GM18526 (cell line): ENCODE data around the gene SPDYE16.
A peak's percentile ranks its signal among the peaks of the same experiment; 100 is the strongest.
"Not testable (repeated sequence)": the region's sequence is repeated elsewhere in the genome, so short reads cannot be mapped to it uniquely, and the experiment has no call there.

ENCODE experiments used
- POLR2A ChIP-seq: IDR thresholded peaks from 3 replicates; pipeline ENCODE4 v1.6.1; 2011; ENCODE audit not compliant: insufficient read length; ENCODE audit errors: extremely low read depth

SPDYE16 gene

DNA sequence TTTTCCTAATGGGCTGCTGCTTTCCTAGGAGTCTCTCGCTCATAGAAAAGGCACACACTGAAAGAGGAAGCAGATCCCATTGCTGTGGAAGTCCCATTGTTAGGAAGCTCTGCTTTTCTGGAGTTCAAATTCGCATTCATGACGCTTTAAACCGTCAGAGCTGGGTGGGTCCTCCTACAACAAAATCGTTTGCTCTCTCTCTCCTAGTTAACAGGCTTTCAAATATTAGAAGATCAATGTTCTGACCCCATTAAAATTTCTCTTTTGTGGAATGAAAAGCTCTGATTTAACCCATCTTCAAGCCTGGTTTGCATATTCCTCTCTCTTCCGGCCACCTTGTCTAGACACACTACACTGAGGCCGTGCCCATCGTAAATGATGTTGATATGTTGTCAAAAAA lies at the start of gene SPDYE16:
Gene SPDYE16, minus strand, starts transcription at position 101 of the 400 bp plus-strand sequence. CDS start 1,838 bp downstream, outside the sequence.
- not testable (repeated sequence) for TF ChIP-seq POLR2A

DNA sequence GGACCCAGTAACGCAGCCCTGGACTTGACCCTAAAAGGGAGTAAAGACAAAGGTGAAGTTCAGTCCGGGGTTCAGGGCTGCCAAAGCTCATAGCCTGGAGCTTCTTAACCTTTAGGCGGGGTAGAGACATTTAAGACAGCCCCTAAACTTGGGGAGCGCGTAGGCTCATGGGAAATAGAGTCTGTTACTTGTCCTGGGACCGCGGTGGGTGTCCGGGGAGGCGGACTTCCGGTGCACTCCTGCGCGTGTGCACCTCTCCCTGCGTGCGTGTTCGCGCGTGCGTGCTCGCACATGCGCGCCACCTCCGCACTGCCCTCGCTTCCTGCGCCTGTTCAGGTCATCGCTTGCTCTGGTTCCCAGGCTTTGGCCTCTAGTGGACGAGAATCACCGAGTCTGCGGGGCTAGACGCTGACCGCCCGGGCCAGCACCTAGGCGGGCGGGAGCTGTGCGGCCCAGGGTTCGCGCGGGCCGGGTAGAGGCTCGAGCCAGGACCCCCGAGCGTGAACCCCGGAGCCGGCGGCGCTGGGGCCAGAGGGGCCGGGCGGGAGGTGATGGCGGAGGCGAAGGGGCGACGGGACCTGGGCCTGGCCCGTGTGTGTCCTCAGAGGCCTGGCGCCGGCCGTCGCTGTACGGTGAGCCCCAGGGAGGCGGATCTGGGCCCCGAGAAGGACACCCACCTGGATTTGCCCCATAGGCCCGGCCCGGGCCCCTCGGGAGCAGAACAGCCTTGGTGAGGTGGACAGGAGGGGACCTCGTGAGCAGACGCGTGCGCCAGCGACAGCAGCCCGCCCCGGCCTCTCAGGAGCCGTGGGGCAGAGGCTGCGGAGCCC lies 6.1 kb upstream of the SPDYE16 start:
- peak; percentile 70 for TF ChIP-seq POLR2A

- no peak for TF ChIP-seq POLR2A
Observed at GRCh38 chr7:76515999-76516443, 27.1 kb downstream of the SPDYE16 start.

- TF ChIP-seq POLR2A, result no peak
Observed at GRCh38 chr7:76514926-76515771, 27.9 kb downstream of the SPDYE16 start.

DNA sequence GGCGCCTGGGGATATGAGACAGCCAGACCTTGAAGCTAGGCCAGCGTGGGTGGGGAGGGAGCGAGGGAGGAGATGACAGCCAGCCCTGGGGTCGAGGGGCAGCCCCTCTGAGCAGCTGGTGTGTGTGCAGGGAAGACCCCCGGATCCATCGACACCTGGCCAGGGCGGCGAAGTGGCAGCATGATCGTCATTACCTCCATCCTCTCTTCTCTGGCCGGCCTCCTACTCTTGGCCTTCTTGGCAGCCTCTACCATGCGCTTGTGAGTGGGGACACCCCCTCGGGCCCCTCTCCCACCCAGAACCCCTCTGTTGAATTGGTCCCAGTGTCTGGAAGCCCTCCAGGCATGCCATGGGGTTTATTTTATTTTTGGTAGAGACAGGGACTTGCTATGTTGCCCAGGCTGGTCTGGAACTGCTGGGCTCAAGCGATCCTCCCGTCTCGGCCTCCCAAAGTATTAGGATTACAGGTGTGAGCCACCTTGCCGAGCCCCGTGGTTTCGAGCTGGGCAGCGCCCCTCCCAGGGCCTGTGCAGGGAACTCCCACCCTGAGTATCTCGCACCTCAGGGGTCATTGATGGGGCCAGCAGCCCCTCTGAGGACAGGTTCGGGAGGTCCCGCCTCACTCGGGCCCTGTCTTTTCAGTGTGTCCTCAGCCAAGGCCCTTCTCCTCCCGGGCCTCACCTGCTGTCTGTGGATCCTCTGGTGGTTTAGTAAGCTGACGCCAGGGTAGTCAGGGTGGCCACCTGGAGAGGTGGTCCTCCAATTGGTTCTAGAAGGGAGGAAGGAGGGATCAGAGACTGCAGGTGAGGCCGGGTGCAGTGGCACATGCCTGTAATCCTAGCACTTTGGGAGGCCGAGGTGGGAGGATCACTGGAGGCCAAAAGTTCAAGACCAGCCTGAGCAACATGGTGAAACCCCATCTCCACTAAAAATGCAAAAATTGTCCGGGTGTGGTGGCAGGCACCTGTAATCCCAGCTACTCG lies 29.0 kb downstream of the SPDYE16 start:
- no peak for TF ChIP-seq POLR2A

GRCh38 chr7:76512941-76513816 lies 29.9 kb downstream of the SPDYE16 start:
- TF ChIP-seq POLR2A, result no peak

DNA sequence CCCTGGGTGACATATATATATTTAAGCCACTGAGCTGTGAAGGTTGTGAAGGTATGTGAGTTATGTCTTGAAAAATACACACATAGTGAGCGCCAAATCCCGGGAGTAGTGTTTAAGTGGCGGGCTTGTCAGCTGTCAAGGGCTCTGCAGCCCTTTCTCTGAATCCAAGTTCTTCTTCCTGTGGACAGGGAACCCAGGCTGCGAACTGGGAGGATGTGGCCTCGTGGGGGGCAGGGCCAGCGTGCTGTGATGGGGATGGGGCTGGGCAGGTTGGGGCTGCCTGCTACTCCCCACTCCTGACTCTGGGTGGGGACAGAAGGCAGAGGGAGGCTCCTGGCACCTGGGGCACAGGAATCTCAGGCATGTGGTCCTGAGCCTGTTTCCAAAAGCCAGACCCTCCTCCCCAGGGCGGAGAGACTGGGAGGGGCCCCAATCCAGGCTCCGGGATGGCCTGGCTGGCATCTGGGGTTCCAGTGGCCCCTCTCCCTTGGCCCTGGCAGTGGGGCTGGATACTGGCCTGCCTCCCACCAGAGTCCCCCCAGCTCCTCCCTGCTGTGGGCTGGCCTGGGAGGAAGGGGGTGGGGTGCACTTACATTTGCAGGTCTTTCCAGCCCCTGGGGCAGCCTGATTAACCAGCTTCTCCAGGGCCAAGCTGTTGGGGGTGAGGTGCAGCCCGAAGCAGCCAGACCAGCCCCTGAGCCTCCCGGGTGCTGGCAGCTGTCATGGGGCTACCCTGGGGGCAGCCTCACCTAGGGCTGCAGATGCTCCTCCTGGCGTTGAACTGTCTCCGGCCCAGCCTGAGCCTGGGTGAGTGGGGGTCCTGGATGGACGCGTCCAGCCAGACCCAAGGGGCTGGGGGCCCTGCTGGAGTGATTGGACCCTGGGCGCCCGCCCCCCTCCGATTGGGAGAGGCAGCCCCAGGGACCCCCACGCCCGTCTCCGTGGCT lies 32.9 kb downstream of the SPDYE16 start, which contains the start of gene UPK3B:
Gene UPK3B, plus strand, starts transcription at position 622 of the 947 bp plus-strand sequence. Its CDS starts 101 bp downstream, at position 723.
- no peak for TF ChIP-seq POLR2A

GRCh38 chr7:76507723-76508406 lies 35.2 kb downstream of the SPDYE16 start:
- no peak for TF ChIP-seq POLR2A

DNA sequence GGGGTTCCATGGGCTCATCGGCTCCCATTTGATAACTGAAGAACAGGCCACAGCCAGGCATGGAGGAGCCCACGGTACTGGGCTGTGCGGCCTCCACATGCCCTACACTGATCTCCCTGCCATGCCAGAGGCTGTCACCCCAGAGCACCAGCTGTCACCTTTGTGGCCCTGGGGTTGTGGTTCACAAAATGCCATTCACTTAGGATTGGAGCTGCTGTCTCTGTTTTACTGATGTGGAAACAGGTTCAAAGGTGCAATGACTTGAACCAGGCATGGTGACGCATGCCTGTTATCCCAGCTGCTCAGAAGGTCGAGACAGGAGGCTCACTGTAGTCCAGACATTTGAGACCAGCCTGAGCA lies 37.0 kb downstream of the SPDYE16 start:
- no peak for TF ChIP-seq POLR2A

DNA sequence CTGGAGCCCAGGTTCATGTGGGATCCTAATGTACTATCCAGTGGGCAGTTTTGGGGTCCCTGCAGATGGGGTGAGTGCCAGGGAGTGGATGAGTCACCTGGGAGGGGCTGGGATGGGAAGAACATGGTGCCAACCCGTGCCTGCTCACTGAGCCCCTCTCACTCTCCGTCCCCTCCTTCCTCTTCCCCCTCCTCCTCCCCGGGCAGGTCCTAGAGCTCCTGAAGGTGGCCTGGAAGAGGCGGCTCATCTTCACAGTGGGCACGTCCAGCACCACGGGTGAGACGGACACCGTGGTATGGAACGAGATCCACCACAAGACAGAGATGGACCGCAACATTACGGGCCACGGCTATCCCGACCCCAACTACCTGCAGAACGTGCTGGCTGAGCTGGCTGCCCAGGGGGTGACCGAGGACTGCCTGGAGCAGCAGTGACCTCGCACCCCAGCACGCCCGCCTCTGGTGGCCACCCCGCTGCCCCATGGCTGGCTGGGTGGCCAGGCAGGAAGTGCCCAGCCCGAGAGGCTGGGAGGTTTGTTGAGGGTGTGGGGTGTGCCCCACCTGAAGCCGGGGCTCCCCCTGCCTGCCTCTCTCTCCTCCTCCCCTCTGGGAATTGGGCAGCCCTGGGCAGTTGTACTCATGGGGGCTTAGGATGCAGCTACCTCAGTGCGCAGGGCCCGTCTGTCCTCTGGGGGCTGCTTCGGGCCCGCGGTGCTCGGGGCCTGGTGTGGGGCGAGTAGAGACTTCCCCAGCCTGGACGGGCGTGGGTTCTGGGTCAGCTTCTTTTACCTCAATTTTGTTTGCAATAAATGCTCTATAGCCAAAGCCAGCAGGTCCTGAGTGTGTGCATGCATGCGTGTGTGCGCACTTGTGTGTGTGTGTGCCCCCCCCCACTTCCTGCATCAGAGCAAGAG lies 37.7 kb downstream of the SPDYE16 start:
- no peak for TF ChIP-seq POLR2A
